OCI-LY1 (cell line): ENCODE data around the gene RAD51B.

ENCODE experiments used
- CTCF ChIP-seq: fragments of 200-600 bp; sonication (generic), shearing (Covaris generic); IDR thresholded peaks from 2 replicates; pipeline ENCODE4 v1.5.1; 2017; ENCODE audit warnings: mild to moderate bottlenecking, antibody characterized with exemption, low read length, moderate library complexity, mixed read lengths
- EZH2 ChIP-seq: fragments of 200-600 bp; sonication (generic), shearing (Covaris generic); IDR thresholded peaks from 2 replicates; pipeline ENCODE4 v1.8.0; 2017; ENCODE audit warnings: borderline replicate concordance, mixed run types, mild to moderate bottlenecking, antibody characterized with exemption, low read length, moderate library complexity, mixed read lengths

GRCh38 chr14:68306265-68306933 is 486.8 kb downstream of the RAD51B start:
- no peak for TF ChIP-seq CTCF
- TF ChIP-seq EZH2, result no peak
